OCI-LY1 (cell line): ENCODE results near the gene CLEC4A.
"Not testable (repeated sequence)": the region's sequence is repeated elsewhere in the genome, so short reads cannot be mapped to it uniquely, and the experiment has no call there.

Experiments
- H2AFZ ChIP-seq: fragments of 200-600 bp; sonication (generic), shearing (Covaris generic); 2 replicates; pipeline ENCODE4 v1.6.0; 2014; ENCODE audit warnings: antibody characterized with exemption, mild to moderate bottlenecking, low read length
- H3F3A ChIP-seq: fragments of 200-600 bp; sonication (generic), shearing (Covaris generic); 2 replicates; pipeline ENCODE4 v1.6.0; 2014; ENCODE audit warnings: mild to moderate bottlenecking, antibody characterized with exemption, low read length, moderate library complexity; ENCODE audit not compliant: insufficient read depth
- H3K27ac ChIP-seq: fragments of 200-600 bp; sonication (generic); 2 replicates; pipeline ENCODE4 v1.5.1; 2014; ENCODE audit warnings: low read length, mixed run types, mild to moderate bottlenecking, low read depth; ENCODE audit not compliant: poor library complexity, severe bottlenecking
- H3K27me3 ChIP-seq: fragments of 200-600 bp; sonication (generic); 2 replicates; pipeline ENCODE4 v1.6.0; 2014; ENCODE audit warnings: antibody characterized with exemption, mild to moderate bottlenecking, low read length, moderate library complexity; ENCODE audit not compliant: insufficient read depth
- H3K36me3 ChIP-seq: fragments of 200-600 bp; sonication (generic); 2 replicates; pipeline ENCODE4 v1.6.1; 2014; ENCODE audit warnings: mild to moderate bottlenecking, antibody characterized with exemption, low read length, moderate library complexity, mixed read lengths; ENCODE audit not compliant: insufficient read depth
- H3K4me1 ChIP-seq: fragments of 200-600 bp; sonication (generic); 2 replicates; pipeline ENCODE4 v1.5.1; 2014; ENCODE audit warnings: mild to moderate bottlenecking, low read length, moderate library complexity; ENCODE audit not compliant: insufficient read depth, severe bottlenecking
- H3K4me2 ChIP-seq: fragments of 200-600 bp; sonication (generic), shearing (Covaris generic); 2 replicates; pipeline ENCODE4 v1.6.1; 2014; ENCODE audit warnings: low read length
- H3K4me3 ChIP-seq: fragments of 200-600 bp; sonication (generic); 2 replicates; pipeline ENCODE4 v1.5.1; 2014; ENCODE audit warnings: low read length, low read depth, mild to moderate bottlenecking, mixed read lengths; ENCODE audit not compliant: poor library complexity, severe bottlenecking
- H3K79me2 ChIP-seq: fragments of 200-600 bp; shearing (Covaris generic); 2 replicates; pipeline ENCODE4 v1.6.1; 2016; ENCODE audit warnings: mixed run types, low read length, mixed read lengths; ENCODE audit not compliant: insufficient read depth
- H3K9ac ChIP-seq: fragments of 200-600 bp; sonication (generic), shearing (Covaris generic); 2 replicates; pipeline ENCODE4 v1.6.1; 2014; ENCODE audit warnings: mild to moderate bottlenecking, low read length, mixed read lengths
- H3K9me2 ChIP-seq: fragments of 200-600 bp; sonication (generic), shearing (Covaris generic); 2 replicates; pipeline ENCODE4 v1.6.1; 2014; ENCODE audit warnings: low read depth, mild to moderate bottlenecking, low read length, mixed read lengths
- H3K9me3 ChIP-seq: fragments of 200-600 bp; shearing (Covaris generic); 2 replicates; pipeline ENCODE4 v1.6.1; 2014; ENCODE audit warnings: low read length, mixed read lengths
- H4K20me1 ChIP-seq: fragments of 200-600 bp; sonication (generic), shearing (Covaris generic); 2 replicates; pipeline ENCODE4 v1.6.0; 2016; ENCODE audit warnings: mild to moderate bottlenecking, low read length; ENCODE audit not compliant: insufficient read depth
- EZH2 ChIP-seq: fragments of 200-600 bp; sonication (generic), shearing (Covaris generic); IDR thresholded peaks from 2 replicates; pipeline ENCODE4 v1.8.0; 2017; ENCODE audit warnings: borderline replicate concordance, mixed run types, mild to moderate bottlenecking, antibody characterized with exemption, low read length, moderate library complexity, mixed read lengths
- TF ChIP-seq, protein P1 (sequence below): fragments of 200-600 bp; sonication (generic), shearing (Covaris generic); IDR thresholded peaks from 2 replicates; pipeline ENCODE4 v1.5.1; 2017; ENCODE audit warnings: mild to moderate bottlenecking, antibody characterized with exemption, low read length, moderate library complexity, mixed read lengths

CLEC4A gene

DNA sequence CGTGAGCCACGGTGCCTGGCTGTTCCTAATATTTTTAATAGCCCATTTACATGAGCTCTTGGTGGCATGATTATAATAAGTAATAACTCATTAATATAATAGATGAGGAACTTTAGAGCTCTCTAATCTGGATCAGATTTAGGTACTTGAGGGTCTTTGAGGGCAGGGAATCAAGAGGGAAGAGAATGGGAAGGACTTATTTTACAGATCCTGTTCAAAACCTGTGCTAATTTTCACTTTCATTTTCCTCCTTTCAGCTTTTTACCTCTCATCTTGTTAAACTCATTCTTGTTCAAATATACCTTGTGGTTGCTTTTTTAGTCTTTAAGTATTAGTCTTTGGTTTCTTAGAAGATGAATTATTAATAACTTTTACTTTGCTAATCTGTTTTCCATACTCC is 35.8 kb upstream of the CLEC4A start:
- H3K4me2 ChIP-seq, result no peak overlapping the region
- no peak overlapping the region for H3K27ac ChIP-seq
- peaks cover 51% of the 10 kb centered on the region for H3K36me3 ChIP-seq
- H4K20me1 ChIP-seq, result no peaks in the 10 kb centered on the region
- H3K4me1 ChIP-seq, result peaks cover 37% of the 10 kb centered on the region
- TF ChIP-seq, protein P1, sequence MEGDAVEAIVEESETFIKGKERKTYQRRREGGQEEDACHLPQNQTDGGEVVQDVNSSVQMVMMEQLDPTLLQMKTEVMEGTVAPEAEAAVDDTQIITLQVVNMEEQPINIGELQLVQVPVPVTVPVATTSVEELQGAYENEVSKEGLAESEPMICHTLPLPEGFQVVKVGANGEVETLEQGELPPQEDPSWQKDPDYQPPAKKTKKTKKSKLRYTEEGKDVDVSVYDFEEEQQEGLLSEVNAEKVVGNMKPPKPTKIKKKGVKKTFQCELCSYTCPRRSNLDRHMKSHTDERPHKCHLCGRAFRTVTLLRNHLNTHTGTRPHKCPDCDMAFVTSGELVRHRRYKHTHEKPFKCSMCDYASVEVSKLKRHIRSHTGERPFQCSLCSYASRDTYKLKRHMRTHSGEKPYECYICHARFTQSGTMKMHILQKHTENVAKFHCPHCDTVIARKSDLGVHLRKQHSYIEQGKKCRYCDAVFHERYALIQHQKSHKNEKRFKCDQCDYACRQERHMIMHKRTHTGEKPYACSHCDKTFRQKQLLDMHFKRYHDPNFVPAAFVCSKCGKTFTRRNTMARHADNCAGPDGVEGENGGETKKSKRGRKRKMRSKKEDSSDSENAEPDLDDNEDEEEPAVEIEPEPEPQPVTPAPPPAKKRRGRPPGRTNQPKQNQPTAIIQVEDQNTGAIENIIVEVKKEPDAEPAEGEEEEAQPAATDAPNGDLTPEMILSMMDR, result no peak
- no peak for TF ChIP-seq EZH2
- H2AFZ ChIP-seq, result no peak overlapping the region
- H3K9me3 ChIP-seq, result no peaks in the 10 kb centered on the region
- H3K9ac ChIP-seq, result no peak overlapping the region
- H3K9me2 ChIP-seq, result no peaks in the 10 kb centered on the region
- no peak overlapping the region for H3K4me3 ChIP-seq
- H3F3A ChIP-seq, result no peaks in the 10 kb centered on the region
- H3K27me3 ChIP-seq, result no peaks in the 10 kb centered on the region
- H3K79me2 ChIP-seq, result peaks cover 49% of the 10 kb centered on the region

DNA sequence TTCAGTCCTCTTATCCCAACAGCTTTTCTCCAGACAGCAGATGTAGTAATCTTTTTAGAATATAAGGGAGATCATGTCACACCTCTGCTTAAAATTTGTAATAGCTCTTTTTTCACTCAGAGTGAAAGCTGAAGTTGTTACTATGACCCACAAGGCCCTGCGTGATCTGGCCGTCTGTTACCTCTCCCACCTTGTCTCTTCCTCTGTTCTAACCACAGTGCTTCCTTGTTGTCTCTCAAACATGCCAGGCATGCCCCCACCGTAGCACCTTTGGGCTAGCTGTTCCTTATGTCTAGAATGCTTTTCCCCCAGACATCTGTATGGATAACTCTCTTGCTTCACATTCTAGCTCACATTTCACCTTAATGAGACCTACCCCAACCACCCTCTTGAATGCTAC is 34.8 kb upstream of the CLEC4A start:
- no peaks in the 10 kb centered on the region for H3K9me2 ChIP-seq
- no peak overlapping the region for H3K9ac ChIP-seq
- TF ChIP-seq EZH2, result no peak
- TF ChIP-seq, protein P1, result no peak
- no peak overlapping the region; the same call in 1 of the 2 replicates for H3K4me2 ChIP-seq
- H3F3A ChIP-seq, result no peaks in the 10 kb centered on the region
- H3K27me3 ChIP-seq, result no peaks in the 10 kb centered on the region
- H3K4me3 ChIP-seq, result no peak overlapping the region
- no peaks in the 10 kb centered on the region for H4K20me1 ChIP-seq
- peaks cover 42% of the 10 kb centered on the region for H3K79me2 ChIP-seq
- no peaks in the 10 kb centered on the region for H3K9me3 ChIP-seq
- no peak overlapping the region for H2AFZ ChIP-seq
- H3K27ac ChIP-seq, result no peak overlapping the region
- H3K36me3 ChIP-seq, result peaks cover 59% of the 10 kb centered on the region
- H3K4me1 ChIP-seq, result peaks cover 28% of the 10 kb centered on the region

DNA sequence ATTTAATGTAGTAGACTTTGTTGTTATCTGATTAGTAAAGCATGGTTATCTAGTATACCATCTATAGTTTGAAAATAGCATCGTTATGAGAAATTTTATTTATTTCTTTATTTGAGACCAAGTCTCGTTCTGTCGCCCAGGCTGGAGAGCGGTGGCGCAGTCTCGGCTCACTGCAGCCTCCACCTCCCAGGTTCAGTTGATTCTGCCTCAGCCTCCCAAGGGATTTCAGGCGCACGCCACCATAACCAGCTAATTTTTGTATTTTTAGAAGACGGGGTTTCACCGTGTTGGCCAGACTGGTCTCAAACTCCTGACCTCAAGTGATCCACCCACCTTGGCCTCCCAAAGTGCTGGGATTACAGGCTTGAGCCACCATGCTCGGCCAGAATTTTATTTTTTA is 34.1 kb upstream of the CLEC4A start:
- H3F3A ChIP-seq, H3K9me3 ChIP-seq, H3K4me3 ChIP-seq, H4K20me1 ChIP-seq, H3K9ac ChIP-seq, H2AFZ ChIP-seq, H3K4me2 ChIP-seq, H3K27me3 ChIP-seq, H3K9me2 ChIP-seq, H3K27ac ChIP-seq: not testable (repeated sequence)
- Histone ChIP-seq H3K4me1 (peaks cover 21% of the 10 kb centered on the region), H3K79me2 (peaks cover 35% of the 10 kb centered on the region), H3K36me3 (peaks cover 65% of the 10 kb centered on the region)

DNA sequence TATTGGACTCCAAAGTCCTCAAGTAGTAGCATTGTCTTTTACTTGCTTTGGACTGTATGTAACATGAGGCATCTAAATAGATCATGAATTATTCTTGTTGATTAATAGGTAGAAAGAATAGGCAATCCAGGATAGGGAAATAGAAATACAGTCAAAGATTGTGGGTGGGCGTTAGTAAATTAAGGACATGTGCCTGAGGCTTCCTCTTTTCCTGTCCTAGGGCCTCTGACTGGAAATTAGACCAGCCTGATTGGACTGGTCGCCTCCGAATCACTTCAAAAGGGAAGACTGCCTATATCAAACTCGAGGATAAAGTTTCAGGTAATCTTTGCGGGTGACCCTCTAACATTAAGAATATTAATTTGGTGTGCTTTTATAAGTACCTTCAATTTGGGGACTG is 33.7 kb upstream of the CLEC4A start:
- H3K27ac ChIP-seq, result no peak overlapping the region
- H3K36me3 ChIP-seq, result peaks cover 65% of the 10 kb centered on the region

More for the DNA sequence above, 33.7 kb upstream of the CLEC4A start:
- Histone ChIP-seq H3K4me3 (no peak overlapping the region), H3K4me1 (peaks cover 18% of the 10 kb centered on the region), H3K9me2 (no peaks in the 10 kb centered on the region), H3K27me3 (no peaks in the 10 kb centered on the region), H4K20me1 (no peaks in the 10 kb centered on the region), H3K4me2 (no peak overlapping the region), H3K9me3 (no peaks in the 10 kb centered on the region), H2AFZ (no peak overlapping the region), H3K79me2 (peaks cover 31% of the 10 kb centered on the region), H3K9ac (no peak overlapping the region), H3F3A (no peaks in the 10 kb centered on the region)
- TF ChIP-seq, protein P1, result no peak
- no peak for TF ChIP-seq EZH2
